Measurements from ENCODE around the gene DCXR.

Gene DCXR

DNA sequence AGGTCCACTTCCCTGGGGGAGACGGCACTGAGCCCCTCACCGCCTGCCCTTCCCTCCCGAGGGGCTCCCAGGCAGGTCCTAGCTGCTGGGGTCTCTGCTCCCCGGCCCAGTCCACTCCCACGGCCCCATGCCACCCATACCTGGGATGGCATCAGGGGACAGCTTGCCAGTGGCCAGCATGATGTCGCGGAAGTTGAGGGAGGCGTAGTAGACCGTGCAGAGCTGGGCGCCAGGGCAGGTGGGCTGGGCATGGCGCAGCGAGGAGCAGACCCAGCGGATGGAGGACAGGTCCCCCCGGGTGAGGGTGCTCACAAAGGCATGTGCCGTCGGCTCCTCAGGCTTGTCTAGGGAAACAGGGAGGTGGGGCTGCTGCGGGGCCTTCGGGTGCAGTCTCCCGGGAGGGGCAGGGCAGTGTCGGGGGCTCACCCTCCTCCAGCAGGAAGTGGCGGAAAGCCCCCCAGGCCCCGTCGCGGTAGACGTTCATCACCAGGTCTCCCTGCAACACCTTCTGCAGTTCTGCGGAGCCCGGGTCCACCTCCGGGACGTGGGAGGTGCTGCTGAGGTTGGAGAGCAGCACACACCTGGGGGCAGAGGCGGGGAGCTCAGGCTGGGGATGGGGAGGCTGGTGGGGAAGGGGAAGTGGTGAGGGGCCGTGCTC is 47.0 kb upstream of the DCXR start:
- no peaks in the 10 kb centered on the region for H3K9me2 ChIP-seq (ENCODE audit: low read depth, low read length)
- H3K27ac ChIP-seq (ENCODE audit: low read depth, low read length, poor library complexity, severe bottlenecking) = no peak overlapping the region
- H4K20me1 ChIP-seq (ENCODE audit: insufficient read depth, low read length) = no peaks in the 10 kb centered on the region
- H3K4me1 ChIP-seq (ENCODE audit: insufficient read depth, low read length, severe bottlenecking) = no peaks in the 10 kb centered on the region
- H3K79me2 ChIP-seq (ENCODE audit: insufficient read depth, low read length) = no peaks in the 10 kb centered on the region
- no peaks in the 10 kb centered on the region for H3K9me3 ChIP-seq (ENCODE audit: low read length)
- H3K4me2 ChIP-seq (ENCODE audit: low read length) = no peak overlapping the region
- H3K4me3 ChIP-seq (ENCODE audit: low read depth, low read length, poor library complexity, severe bottlenecking) = no peak overlapping the region
- no peaks in the 10 kb centered on the region for H3K27me3 ChIP-seq (ENCODE audit: insufficient read depth, low read length)
- no peak overlapping the region for H3K9ac ChIP-seq (ENCODE audit: low read length)
- peaks cover 98% of the 10 kb centered on the region for H3K36me3 ChIP-seq (ENCODE audit: insufficient read depth, low read length)
- H3F3A ChIP-seq (ENCODE audit: insufficient read depth, low read length) = no peaks in the 10 kb centered on the region
- H2AFZ ChIP-seq (ENCODE audit: low read length) = no peak overlapping the region
- TF ChIP-seq, protein P1, sequence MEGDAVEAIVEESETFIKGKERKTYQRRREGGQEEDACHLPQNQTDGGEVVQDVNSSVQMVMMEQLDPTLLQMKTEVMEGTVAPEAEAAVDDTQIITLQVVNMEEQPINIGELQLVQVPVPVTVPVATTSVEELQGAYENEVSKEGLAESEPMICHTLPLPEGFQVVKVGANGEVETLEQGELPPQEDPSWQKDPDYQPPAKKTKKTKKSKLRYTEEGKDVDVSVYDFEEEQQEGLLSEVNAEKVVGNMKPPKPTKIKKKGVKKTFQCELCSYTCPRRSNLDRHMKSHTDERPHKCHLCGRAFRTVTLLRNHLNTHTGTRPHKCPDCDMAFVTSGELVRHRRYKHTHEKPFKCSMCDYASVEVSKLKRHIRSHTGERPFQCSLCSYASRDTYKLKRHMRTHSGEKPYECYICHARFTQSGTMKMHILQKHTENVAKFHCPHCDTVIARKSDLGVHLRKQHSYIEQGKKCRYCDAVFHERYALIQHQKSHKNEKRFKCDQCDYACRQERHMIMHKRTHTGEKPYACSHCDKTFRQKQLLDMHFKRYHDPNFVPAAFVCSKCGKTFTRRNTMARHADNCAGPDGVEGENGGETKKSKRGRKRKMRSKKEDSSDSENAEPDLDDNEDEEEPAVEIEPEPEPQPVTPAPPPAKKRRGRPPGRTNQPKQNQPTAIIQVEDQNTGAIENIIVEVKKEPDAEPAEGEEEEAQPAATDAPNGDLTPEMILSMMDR (IDR thresholded peaks at IDR 0.05; ENCODE audit: low read length) = no peak
- no peak for TF ChIP-seq EZH2 (IDR thresholded peaks at IDR 0.05; ENCODE audit: borderline replicate concordance, low read length)

DNA sequence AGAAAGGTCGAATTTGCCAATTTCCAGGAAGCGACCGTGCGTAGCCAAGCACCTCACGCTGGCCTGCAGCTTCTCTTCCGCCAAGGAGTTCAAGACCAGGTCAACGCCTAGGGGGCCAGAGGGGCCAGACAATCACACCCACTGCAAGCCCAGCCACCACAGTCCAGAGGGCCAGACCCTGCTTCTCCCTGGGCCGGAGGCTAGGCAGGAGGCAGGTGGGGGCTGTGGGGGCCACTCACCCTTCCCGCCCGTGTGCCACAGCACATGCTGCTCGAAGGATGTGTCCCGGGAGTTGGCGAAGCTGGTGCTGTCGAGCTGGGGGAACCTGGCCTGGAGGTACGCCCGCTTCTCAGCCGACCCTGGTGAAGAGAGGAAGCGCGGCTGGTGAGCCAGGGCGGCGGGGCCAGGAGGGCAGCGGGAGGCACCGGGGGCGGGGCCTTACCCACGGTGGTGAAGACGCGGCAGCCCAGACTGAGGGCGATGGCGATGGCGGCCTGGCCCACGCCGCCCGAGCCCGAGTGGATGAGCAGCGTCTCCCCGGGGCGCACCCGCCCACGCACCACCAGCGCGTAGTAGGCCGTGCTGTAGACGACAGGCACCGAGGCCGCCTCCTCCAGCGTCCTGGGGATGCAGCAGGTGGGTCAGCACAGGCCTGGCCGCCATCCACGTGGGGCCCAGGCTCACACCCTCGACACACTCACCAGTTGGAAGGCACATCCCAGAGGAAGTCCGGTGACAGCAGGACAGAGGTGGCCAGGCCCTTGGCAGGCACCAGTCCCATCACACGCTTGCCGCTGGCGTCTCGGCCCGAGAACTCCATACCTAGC is 46.2 kb upstream of the DCXR start:
- no peaks in the 10 kb centered on the region for H3F3A ChIP-seq (ENCODE audit: insufficient read depth, low read length)
- TF ChIP-seq EZH2 (IDR thresholded peaks at IDR 0.05; ENCODE audit: borderline replicate concordance, low read length) = no peak
- TF ChIP-seq, protein P1 (IDR thresholded peaks at IDR 0.05; ENCODE audit: low read length) = no peak
- H3K9me2 ChIP-seq (ENCODE audit: low read depth, low read length) = no peaks in the 10 kb centered on the region
- no peaks in the 10 kb centered on the region for H3K27me3 ChIP-seq (ENCODE audit: insufficient read depth, low read length)
- no peaks in the 10 kb centered on the region for H3K9me3 ChIP-seq (ENCODE audit: low read length)
- peaks cover 96% of the 10 kb centered on the region for H3K36me3 ChIP-seq (ENCODE audit: insufficient read depth, low read length)
- H3K4me2 ChIP-seq (ENCODE audit: low read length) = no peak overlapping the region
- no peaks in the 10 kb centered on the region for H4K20me1 ChIP-seq (ENCODE audit: insufficient read depth, low read length)
- no peaks in the 10 kb centered on the region for H3K79me2 ChIP-seq (ENCODE audit: insufficient read depth, low read length)
- H3K27ac ChIP-seq (ENCODE audit: low read depth, low read length, poor library complexity, severe bottlenecking) = no peak overlapping the region
- H3K9ac ChIP-seq (ENCODE audit: low read length) = no peak overlapping the region
- H3K4me3 ChIP-seq (ENCODE audit: low read depth, low read length, poor library complexity, severe bottlenecking) = no peak overlapping the region
- no peaks in the 10 kb centered on the region for H3K4me1 ChIP-seq (ENCODE audit: insufficient read depth, low read length, severe bottlenecking)
- H2AFZ ChIP-seq (ENCODE audit: low read length) = no peak overlapping the region

DNA sequence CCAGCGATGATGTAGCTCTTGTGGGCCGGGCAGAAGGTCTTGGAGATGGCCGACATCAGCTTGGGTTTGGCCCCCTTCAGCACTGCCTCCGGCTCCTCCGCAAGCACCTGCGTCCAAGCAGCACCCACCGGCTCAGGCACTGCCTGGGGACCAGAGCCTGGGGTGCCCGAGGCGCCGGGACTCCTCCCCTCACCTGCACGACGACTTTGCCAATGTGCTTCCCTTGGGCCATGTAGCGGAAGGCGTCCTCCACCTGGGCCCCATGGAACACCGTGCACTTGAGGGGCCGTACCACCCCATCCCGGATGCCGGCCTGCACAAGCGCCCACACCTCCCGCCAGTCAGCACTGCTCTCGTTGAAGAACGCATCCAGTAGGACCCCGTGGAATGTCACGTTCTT is 45.5 kb upstream of the DCXR start:
- Histone ChIP-seq H3K9ac (ENCODE audit: low read length) (no peak overlapping the region), H3F3A (ENCODE audit: insufficient read depth, low read length) (no peaks in the 10 kb centered on the region), H4K20me1 (ENCODE audit: insufficient read depth, low read length) (no peaks in the 10 kb centered on the region), H3K4me3 (ENCODE audit: low read depth, low read length, poor library complexity, severe bottlenecking) (no peak overlapping the region), H3K27ac (ENCODE audit: low read depth, low read length, poor library complexity, severe bottlenecking) (no peak overlapping the region), H3K4me1 (ENCODE audit: insufficient read depth, low read length, severe bottlenecking) (no peaks in the 10 kb centered on the region), H3K9me3 (ENCODE audit: low read length) (no peaks in the 10 kb centered on the region), H3K79me2 (ENCODE audit: insufficient read depth, low read length) (no peaks in the 10 kb centered on the region), H3K27me3 (ENCODE audit: insufficient read depth, low read length) (no peaks in the 10 kb centered on the region), H3K4me2 (ENCODE audit: low read length) (no peak overlapping the region), H2AFZ (ENCODE audit: low read length) (no peak overlapping the region), H3K9me2 (ENCODE audit: low read depth, low read length) (no peaks in the 10 kb centered on the region), H3K36me3 (ENCODE audit: insufficient read depth, low read length) (peaks cover 96% of the 10 kb centered on the region)
- TF ChIP-seq EZH2 (IDR thresholded peaks at IDR 0.05; ENCODE audit: borderline replicate concordance, low read length) = no peak

All from OCI-LY1 (cell line).